ENCODE results near the gene C2orf68.
A peak's percentile ranks its signal among the peaks of the same experiment; 100 is the strongest.
"Not testable (repeated sequence)": the region's sequence is repeated elsewhere in the genome, so short reads cannot be mapped to it uniquely, and the experiment has no call there.

Gene C2orf68

DNA sequence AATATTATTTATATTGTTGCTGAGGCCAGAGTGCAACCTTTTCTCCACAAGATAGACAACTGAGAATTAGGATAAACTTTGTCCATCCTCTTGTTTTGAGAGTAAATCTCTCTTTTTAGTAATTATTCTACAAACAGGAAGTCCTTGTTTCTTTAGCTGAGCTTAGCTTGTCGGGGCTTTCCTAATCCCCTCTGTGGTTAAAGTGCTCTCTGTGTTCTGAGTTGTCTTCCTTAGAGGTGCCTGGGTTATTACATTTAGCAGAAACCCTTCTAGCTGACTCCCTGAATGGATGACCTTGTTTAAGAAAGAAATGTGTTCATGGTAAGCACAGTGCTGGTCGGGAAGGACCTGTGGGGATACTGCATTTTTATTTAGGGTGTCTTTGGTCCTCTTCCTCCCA, 16.8 kb upstream of the C2orf68 start:
- DNase-seq: peak; percentile 2

DNA sequence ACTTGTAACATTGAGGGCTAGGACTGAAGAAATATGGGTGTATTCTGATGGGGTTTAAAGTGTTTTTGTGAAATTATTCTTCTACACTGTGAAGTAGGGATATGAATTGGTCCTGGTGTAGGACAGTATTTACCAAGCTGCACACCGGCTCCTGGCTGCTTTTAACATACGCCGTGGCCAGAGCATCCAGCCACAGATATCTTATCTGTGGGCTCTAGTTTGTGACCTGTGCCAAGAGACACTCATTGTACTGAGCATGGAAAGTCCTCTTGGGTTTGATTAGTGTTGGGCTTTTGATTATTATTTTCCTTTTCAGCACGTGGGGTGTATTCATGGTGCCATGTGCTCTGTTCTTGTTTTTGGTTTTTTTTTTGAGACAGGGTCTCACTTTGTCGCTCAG, 12.1 kb upstream of the C2orf68 start:
- DNase-seq: no peak

DNA sequence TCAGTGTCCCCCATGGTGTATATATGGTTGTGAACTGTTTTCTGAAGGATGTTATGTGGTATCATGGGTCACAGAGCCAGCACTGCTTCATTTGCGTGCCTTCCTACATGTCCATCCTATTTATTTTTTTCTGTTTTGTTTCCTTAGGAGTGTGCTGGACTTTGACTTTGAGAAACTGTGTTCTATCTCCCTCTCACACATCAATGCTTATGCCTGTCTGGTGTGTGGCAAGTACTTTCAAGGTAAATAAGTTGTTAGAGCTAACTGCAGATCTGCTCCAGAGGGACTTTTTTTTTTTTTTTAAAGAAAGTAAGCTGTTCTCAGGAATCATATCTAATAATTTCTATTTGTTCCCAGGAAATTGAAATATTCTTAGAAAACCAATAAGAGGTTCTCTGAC, 9.5 kb upstream of the C2orf68 start:
- DNase-seq: no peak

DNA sequence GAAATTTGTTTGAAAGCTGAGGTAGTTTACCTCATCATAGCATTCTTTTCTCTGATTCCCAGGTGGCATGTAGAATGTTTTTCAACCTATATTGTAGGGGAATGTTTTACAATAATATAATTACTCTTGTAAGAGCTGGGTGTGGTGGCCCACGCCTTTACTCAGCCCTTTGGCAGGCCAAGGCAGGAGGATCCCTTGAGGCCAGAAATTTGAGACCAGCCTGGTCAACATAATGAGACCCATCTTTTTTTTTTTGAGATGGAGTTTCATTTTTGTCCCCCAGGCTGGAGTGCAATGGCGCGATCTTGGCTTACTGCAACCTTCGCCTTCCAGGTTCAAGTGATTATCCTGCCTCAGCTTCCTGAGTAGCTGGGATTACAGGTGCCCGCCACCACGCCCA, 7.8 kb upstream of the C2orf68 start:
- no peak for DNase-seq

- not testable (repeated sequence) for DNase-seq
Observed at GRCh38 chr2:85617723-85618122, 5.9 kb upstream of the C2orf68 start.

GRCh38 chr2:85615413-85615728, 3.5 kb upstream of the C2orf68 start:
- no peak for DNase-seq

- not testable (repeated sequence) for DNase-seq
Observed at GRCh38 chr2:85614757-85615156, 2.9 kb upstream of the C2orf68 start.

DNA sequence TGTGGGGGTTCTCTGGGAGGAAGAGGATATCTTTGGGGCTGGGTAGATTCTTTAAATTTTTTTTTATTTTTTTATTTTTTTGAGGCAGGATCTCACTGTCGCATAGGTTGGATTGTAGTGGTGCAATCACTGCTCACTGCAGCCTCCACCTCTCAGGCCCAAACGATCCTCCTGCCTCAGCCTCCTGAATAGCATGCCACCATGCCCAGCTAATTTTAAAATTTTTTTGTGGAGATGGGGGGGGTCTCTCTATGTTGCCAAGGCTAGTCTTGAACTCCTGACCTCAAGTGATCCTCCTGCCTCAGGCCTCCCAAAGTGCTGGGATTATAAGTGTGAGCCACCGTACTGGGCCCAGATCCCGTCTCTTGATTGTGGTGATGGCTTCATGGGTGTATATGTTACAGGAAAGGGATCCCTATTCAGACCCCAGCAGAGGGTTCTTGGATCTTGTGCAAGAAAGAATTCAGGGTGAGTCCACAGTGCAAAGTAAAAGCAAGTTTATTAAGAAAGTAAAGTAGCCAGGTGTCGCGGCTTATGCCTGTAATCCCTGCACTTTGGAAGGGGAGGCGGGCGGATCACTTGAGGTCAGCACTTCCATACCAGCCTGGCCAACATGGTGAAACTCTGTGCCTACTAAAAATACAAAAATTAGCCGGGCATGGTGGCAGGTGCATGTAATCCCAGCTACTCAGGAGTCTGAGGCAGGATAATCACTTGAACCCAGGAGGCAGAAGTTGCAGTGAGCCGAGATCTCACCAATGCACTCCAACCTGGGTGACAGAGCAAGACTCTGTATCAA, 2.0 kb upstream of the C2orf68 start:
- no peak for DNase-seq

DNA sequence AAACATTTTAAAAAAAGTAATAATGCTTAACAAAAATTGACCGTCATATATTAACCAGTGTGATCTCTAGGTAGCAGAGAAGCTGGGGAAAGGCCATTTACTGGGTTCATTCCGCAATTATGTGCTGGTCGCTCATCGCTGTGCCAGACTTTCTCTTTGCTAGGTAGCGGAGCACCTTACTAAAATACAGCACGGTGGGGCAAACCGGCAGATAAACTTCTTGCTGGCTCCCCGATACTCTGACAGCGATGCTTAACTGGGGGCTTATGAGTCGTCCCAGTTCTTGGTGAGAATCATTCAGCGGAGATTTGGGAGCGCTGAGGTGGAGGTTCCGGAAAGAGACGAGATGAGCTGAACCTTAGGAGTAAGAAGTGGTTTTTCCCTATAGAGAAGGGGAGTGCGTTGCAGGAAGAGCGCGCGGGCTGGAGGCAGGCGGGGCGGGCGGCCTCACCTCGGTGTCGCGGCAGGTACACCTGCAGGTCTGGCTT, 605 bp downstream of the C2orf68 start:
- DNase-seq: no peak

GRCh38 chr2:85607268-85608215, 4.3 kb downstream of the C2orf68 start:
- DNase-seq: no peak

- no peak for DNase-seq
Observed at GRCh38 chr2:85606116-85606455, 5.8 kb downstream of the C2orf68 start.

DNA sequence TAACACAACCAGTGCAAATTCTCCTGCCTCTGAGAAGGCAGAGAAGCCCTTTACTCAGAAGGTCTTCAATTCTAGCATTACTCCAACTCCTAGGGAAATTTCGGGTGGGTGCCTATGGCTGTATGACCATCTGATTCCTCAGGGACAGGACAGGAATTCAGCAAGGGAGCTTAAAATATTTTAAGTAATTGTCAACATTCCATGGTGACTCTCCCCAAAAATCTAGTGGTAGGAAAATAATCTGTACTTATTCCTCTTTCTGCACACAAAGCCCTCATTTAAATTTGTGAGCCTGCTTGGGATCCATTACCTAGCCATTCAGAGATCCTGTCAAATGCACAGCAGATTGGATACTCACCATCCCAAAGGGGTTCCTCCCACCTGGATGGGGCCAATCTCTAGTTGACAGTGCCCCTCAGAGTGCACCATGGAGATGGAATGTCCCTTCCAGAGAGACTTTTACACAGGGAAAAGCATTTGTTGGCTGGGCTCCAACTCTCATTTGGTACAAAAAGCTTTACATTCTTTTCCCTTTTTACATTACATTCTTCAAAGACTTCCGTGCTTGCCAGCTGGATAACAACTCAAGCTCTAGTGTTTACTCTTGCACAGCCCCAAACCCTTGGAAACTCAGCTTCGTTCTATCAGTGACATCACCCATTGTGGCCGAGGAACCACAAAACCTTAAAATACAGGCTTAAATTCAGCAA, 6.3 kb downstream of the C2orf68 start:
- DNase-seq: no peak

DNA sequence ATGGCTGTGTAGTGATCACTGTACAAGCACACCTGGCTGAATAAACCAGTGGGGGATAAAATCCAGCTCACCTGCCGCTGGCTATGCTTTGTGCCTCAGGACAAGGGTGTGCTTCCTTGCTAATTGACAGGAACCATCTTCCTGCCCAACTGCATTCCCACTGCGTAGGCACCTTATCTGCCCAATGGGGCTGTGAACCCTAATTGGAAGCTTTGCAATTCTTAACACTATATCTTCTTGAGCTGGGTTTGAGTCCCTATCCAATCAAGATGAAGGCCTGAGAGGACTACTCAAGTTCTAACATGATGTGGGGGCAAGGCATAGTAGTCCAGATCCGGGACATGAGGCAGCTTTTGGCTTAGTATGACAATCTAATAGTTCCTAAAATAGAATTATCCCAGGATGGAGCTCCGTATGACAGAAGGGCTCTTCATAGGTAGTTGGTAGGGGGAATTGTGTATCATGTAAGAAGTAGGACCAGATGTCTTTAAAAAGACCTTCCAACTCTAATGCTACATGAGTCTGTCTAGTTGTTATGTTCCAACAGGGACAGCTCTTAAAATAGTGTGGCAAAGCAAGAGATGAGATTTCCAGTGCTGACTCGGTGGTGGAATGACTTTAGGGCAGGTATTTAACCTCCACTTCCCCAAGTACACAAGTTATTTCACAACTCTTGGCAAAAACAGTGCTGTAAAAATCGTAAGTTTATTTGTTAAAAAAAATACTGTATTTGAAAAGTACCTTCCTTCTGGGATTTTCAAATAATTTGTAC, 7.1 kb downstream of the C2orf68 start:
- DNase-seq: no peak

DNA sequence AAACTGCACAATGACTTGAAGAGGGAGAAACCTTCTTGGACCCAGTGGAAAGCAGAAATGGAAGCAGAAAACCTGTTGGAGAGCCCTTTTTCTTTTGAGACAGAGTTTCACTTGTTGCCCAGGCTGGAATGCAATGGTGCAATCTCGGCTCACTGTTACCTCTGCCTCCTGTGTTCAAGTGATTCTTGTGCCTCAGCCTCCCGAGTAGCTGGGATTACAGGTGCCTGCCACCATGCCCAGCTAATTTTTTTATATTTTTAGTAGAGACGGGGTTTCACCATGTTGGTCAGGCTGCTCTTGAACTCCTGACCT, 7.8 kb downstream of the C2orf68 start:
- DNase-seq: not testable (repeated sequence)

DNA sequence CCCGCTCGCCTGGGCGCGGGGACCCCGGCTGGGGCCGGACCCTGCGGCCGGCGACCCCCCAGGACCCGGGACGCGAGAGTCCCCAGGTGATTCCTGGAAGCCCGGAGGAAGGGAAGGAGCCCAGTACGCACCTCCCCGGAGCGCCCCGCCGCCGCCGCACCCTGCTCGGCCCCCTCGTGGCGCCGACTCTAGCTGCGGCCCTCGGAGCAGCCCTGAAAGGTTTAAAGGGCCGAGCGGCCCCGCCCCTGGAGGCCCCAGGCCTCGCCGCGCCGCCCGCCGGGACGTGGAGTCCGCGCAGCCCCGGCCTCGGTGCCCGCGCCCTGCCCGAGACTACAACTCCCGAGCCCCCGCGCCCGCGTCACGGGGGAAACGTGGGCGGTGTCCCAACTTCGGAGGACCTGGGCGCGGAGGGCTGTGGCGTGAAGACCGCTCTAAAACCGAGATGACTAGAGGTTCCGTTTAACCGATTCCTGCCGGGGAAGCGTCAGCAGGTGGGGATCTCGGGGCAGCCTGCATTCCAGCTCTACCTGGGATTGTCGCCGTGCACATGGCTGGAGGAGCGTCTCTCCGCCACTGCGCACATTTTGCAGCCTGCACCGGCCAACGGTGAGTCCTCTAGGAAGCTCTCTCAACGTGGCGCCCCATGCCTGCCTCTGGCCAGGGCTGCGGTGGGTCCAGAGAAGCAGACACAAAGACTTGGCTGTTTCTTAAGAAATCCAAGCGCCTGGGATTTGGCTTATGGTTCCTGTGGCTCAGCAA, 9.2 kb downstream of the C2orf68 start, which contains the start of gene TMEM150A:
Gene TMEM150A (minus strand): TSS at position 223 of the 759 bp plus-strand sequence. CDS start 750 bp downstream, outside the sequence.
- peak; percentile 93 for DNase-seq

DNA sequence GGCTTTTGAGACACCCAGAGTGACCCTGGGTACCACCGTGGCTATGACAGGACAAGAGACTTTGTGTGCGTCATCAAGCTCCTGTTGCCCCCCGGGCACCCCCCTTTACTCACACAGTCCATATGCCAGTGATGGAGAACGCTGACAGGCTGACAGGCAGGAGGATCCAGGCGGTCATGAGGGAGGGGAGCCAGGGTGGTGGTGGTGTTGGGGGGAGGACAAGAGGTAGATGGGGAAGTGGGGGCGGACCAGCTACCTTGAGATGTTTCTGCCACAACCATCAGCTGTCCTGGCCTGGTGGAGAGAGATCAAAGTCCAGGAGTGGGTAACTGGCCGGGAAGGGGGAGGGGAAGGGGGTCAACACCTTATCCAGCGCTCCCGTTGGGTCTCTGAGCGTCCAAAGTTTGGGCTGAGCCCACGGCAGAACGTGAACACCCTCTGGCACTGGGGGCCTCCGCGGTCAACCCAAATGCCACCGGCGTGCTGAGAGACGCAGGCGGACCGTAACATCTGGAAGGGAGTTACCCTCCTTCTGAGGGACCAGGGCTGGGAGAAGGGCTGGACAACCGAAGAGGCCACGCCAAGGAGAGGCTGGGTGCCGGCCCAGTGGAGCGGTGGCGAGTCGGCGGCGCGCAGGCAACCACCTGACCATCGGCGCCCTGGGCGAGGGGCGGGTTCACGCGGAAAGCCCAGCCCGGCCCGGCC, 9.9 kb downstream of the C2orf68 start:
- peak; percentile 30 for DNase-seq

DNA sequence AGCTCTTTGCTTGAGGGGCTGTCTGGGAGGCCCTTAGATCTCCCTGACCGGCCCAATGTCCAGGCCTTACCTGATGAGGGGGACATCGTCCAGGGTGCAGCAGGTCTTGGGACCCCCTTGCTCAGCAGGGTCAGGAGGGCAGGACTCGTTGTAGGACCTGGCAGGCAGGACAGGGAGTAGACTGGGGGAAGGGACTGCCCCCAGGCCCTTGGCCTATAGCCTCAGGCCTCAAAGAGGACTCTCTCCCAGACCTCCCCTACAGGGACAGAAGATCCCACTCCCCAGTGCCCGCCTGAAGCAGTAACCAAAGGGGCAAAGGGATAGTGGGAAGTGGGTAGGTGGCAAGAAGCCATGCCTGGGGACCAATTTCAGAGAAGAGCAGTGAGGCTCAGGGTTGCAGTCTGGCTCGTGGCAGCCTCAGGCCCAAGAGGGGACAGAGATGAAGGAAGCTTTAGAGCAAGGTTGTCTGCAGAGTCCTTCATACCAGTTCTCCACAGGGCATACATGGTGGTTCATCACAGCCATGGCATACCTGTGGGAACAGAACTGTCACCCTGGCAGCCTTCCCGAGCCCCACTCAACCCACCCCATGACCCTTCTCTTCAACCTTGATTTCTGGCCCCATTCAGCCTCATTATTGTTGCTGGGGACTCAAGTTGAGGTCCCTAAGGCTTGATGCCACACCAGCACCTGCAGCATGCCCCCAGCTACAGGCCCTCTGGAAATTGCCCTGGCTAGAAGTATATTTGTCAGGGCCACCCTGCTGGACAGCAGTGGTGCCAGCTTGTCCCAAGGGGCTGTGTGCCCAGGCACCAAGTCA, 10.7 kb downstream of the C2orf68 start:
- DNase-seq: no peak

GRCh38 chr2:85600235-85600575, 11.7 kb downstream of the C2orf68 start:
- no peak for DNase-seq

- DNase-seq: no peak
Observed at GRCh38 chr2:85599468-85600234, 12.2 kb downstream of the C2orf68 start.

Measured in inflammatory macrophage treated with lipopolysaccharide for 4 hours (primary cell).